HepG2 (cell line): ENCODE results near the gene ENTPD7. TPM values are rescaled to one million over a fixed set of nuclear protein-coding genes. Genes with fewer than 3 reads are reported as not detected.

Experiments
- ATAC-seq: fragments of 200-7000 bp; cut with Tn5 transposase; 3 replicates; pipeline ENCODE4 v1.9.1; 2020; ENCODE audit warnings: mild to moderate bottlenecking, moderate library complexity
- BruUV-seq: library from RNA; stranded (reverse); fragments of 400-500 nt; replicated peaks from 2 replicates; lab custom pipeline; 2021; lab: Mats Ljungman, UMichigan
- CTCF ChIA-PET: fragments of 300-600 bp; formaldehyde crosslinking; extraction: SDS; loops from one replicate; lab custom pipeline; 2021; ENCODE audit warnings: low total read pairs, inconsistent platforms, low intra/inter-chr PET ratio; lab: Yijun Ruan, JAX
- POLR2A ChIA-PET: fragments of 350-600 bp; sonication (Branson Sonifier 250); formaldehyde crosslinking; loops from one replicate; lab custom pipeline; 2020; ENCODE audit warnings: antibody characterized with exemption, inconsistent platforms; lab: Yijun Ruan, JAX
- DNase-seq: peaks from one replicate; pipeline ENCODE4 v3.0.0-alpha.2; 2015; ENCODE audit warnings: low spot score
- FAIRE-seq: peaks from 3 replicates; lab custom pipeline; 2011; peaks lifted over from hg19 to GRCh38; lab: Jason Lieb, UNC
- H2AFZ ChIP-seq: one replicate; pipeline ENCODE4 v1.6.1; 2011; ENCODE audit warnings: low read length, inconsistent platforms
- H3K27ac ChIP-seq: fragments of 300-600 bp; 3 replicates; pipeline ENCODE4 v1.8.0; 2011; ENCODE audit warnings: mixed run types, mild to moderate bottlenecking, mixed read lengths, low read length, inconsistent platforms; ENCODE audit not compliant: insufficient read depth; ENCODE audit errors: extremely low read length
- H3K27me3 ChIP-seq, 2 experiments: fragments of 200-600 bp in 1 of 2; 2 replicates in 1 of 2; 3 replicates in 1 of 2; pipeline versions ENCODE4 v1.6.0 to v1.8.0; 2011; ENCODE audit warnings: low read length in 2 of 2, mild to moderate bottlenecking in 2 of 2, moderate library complexity in 2 of 2, inconsistent platforms in 1 of 2; ENCODE audit not compliant: insufficient read depth in 2 of 2, control insufficient read depth in 1 of 2
- H3K36me3 ChIP-seq, 2 experiments: fragments of 200-600 bp in 1 of 2; replicated peaks in 1 of 2; 2 replicates in 1 of 2; 3 replicates in 1 of 2; pipeline versions ENCODE4 v1.5.1 to v1.8.0; 2011; ENCODE audit warnings: low read length in 2 of 2, inconsistent platforms in 1 of 2; ENCODE audit not compliant: insufficient read depth in 2 of 2, control insufficient read depth in 1 of 2
- H3K4me1 ChIP-seq: 2 replicates; pipeline ENCODE4 v1.5.1; 2012; ENCODE audit warnings: low read length, inconsistent platforms; ENCODE audit not compliant: insufficient read depth
- H3K4me2 ChIP-seq: 2 replicates; pipeline ENCODE4 v1.6.0; 2011; ENCODE audit warnings: low read depth, low read length, inconsistent platforms
- H3K4me3 ChIP-seq, 3 experiments: fragments of 200-600 bp in 1 of 3; sonication (generic), shearing (Covaris generic) in 1 of 3; replicated peaks in 1 of 3; 2 replicates each; pipeline ENCODE4 v1.5.1; 2011 to 2016; ENCODE audit warnings: low read length in 3 of 3, inconsistent platforms in 2 of 3, low read depth in 2 of 3, mild to moderate bottlenecking in 2 of 3, control low read depth in 1 of 3, mixed read lengths in 1 of 3; ENCODE audit not compliant: insufficient read depth in 1 of 3
- H3K79me2 ChIP-seq: one replicate; pipeline ENCODE4 v1.6.1; 2011; ENCODE audit warnings: low read length, inconsistent platforms; ENCODE audit not compliant: insufficient read depth
- H3K9ac ChIP-seq: 2 replicates; pipeline ENCODE4 v1.6.0; 2011; ENCODE audit warnings: mild to moderate bottlenecking, low read depth, low read length, inconsistent platforms; ENCODE audit not compliant: insufficient read depth
- H3K9me3 ChIP-seq: 2 replicates; pipeline ENCODE4 v1.5.1; 2012; ENCODE audit warnings: mild to moderate bottlenecking, low read length
- H4K20me1 ChIP-seq: 2 replicates; pipeline ENCODE4 v1.6.0; 2011; ENCODE audit warnings: inconsistent platforms, mild to moderate bottlenecking, low read length, moderate library complexity; ENCODE audit not compliant: insufficient read depth
- FOSL1 ChIP-seq: sonication (generic); formaldehyde crosslinking; IDR thresholded peaks from 2 replicates; pipeline ENCODE4 v1.9.0; 2021; ENCODE audit warnings: missing genetic modification reagents, borderline replicate concordance
- FOSL2 ChIP-seq: sonication (generic); formaldehyde crosslinking; IDR thresholded peaks from 2 replicates; pipeline ENCODE4 v1.4.0; 2020; ENCODE audit warnings: missing genetic modification reagents
- HNRNPUL1 ChIP-seq: fragments of 200-400 bp; formaldehyde crosslinking; IDR thresholded peaks from 2 replicates; pipeline ENCODE4 v1.6.1; 2017; ENCODE audit warnings: low read depth, mild to moderate bottlenecking, low read length, moderate library complexity
- IRF2 ChIP-seq: IDR thresholded peaks from 2 replicates; pipeline ENCODE4 v1.6.1; 2018; ENCODE audit warnings: missing genetic modification reagents, missing compliant biosample characterization
- MAFG ChIP-seq: sonication (generic); formaldehyde crosslinking; IDR thresholded peaks from 2 replicates; pipeline ENCODE4 v1.5.1; 2020; ENCODE audit warnings: mild to moderate bottlenecking, missing genetic modification reagents
- NKX3-1 ChIP-seq: sonication (generic); formaldehyde crosslinking; IDR thresholded peaks from 2 replicates; pipeline ENCODE4 v1.5.0; 2020; ENCODE audit warnings: missing genetic modification reagents
- ZMYM4 ChIP-seq: sonication (generic); formaldehyde crosslinking; IDR thresholded peaks from 2 replicates; pipeline ENCODE4 v1.8.1; 2023; ENCODE audit warnings: mild to moderate bottlenecking, missing genetic modification reagents
- ZNF598 ChIP-seq: sonication (generic); formaldehyde crosslinking; IDR thresholded peaks from 2 replicates; pipeline ENCODE4 v1.5.1; 2020; ENCODE audit warnings: mild to moderate bottlenecking, missing genetic modification reagents, borderline replicate concordance
- ZNF792 ChIP-seq: IDR thresholded peaks from 2 replicates; pipeline ENCODE4 v1.6.1; 2016
- WGBS: methylation state at CpG from one replicate; pipeline ENCODE4 v1.1.6; 2017; ENCODE audit warnings: low lambda C conversion rate; 5-methylcytosine and 5-hydroxymethylcytosine counted together
- in situ Hi-C: cut with HindIII; loops from 2 replicates; pipeline ENCODE4 v1.10.0; 2017; ENCODE audit warnings: low pct_unique_long_range_greater_than_20kb; ENCODE audit not compliant: extremely low pct_ligation_motif_present
- intact Hi-C: fragments of 100-400 bp; cut with micrococcal nuclease; formaldehyde crosslinking; loops from one replicate; pipeline ENCODE4 v1.10.0; 2022; ENCODE audit not compliant: unreplicated experiment
- polyA plus RNA-seq, 8 experiments: library from polyadenylated mRNA; depleted of rRNA in 3 of 8; stranded (reverse) in 7 of 8; unstranded in 1 of 8; fragments of >200 nt; fragmentation: Illumina TruSeq in 4 of 8; extraction: Trizol in 4 of 8; gene quantifications; 2 replicates each; pipeline versions ENCODE4 v1.2.1 to v1.2.3, GENCODE V29; 2011 to 2016; ENCODE audit warnings: low read depth in 4 of 8, missing spikeins in 1 of 8, mixed read lengths in 1 of 8; ENCODE audit not compliant: insufficient read depth in 1 of 8
- total RNA-seq, 5 experiments: library from RNA; depleted of rRNA; stranded (reverse); fragments of >200 nt; fragmentation: Illumina TruSeq; extraction: Trizol; gene quantifications; 2 replicates each; pipeline ENCODE4 v1.2.3, GENCODE V29; 2016; ENCODE audit warnings: low read depth in 1 of 5
- TF ChIP-seq, protein P1 (sequence below): sonication (generic); formaldehyde crosslinking; IDR thresholded peaks from 2 replicates; pipeline ENCODE4 v1.4.0; 2020; ENCODE audit warnings: mild to moderate bottlenecking, low read depth, missing genetic modification reagents

Gene ENTPD7
- total and polyA plus RNA-seq, 2 of the 13 experiments (the other 11 are each of a cell fraction or from before 2014, with no cell fraction given), result 7.6 to 36.5 TPM

DNA sequence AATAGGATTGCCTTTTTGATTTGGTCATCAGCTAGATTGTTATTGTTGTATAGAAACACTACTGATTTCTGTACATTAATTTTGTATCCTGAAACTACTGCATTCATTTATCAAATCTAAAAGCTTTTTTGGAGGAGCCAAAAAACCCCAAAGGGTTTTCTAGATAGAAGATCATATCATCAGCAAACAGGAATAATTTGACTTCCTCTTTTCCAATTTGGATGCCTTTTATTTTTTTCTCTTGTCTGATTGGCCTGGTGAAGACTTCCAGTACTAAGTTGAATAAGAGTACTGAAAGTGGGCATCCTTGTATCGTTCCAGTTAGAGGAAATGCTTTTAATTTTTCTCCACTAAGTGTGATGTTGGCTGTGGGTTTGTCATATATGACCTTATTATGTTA is 10.6 kb upstream of the ENTPD7 start:
- no peaks in the 10 kb centered on the region for H3K9me3 ChIP-seq
- BruUV-seq, result no TSS peak
- CTCF ChIA-PET, result no interaction called here
- in situ Hi-C loops (no loop called here), intact Hi-C loops (no loop called here)
- H3K79me2 ChIP-seq, result no peaks in the 10 kb centered on the region
- no peaks in the 10 kb centered on the region for H3K36me3 ChIP-seq
- no peak overlapping the region for H3K4me3 ChIP-seq
- POLR2A ChIA-PET, result interaction anchor here (1.6 to 2.3 kb wide), 2 partner anchors 10 to 84 kb away, joined by 7 to 23 read pairs; partner anchors contain the start of genes COX15, CUTC and ENTPD7
- 0% methylated on average over 1 of the region's 1 CpG for WGBS
- TF ChIP-seq FOSL2 (CRISPR knock-in tag) (no peak), MAFG (no peak), NKX3-1 (CRISPR knock-in tag) (no peak), ZNF792 (no peak), HNRNPUL1 (no peak), IRF2 (CRISPR knock-in tag) (no peak), FOSL1 (no peak), ZMYM4 (CRISPR knock-in tag) (no peak), ZNF598 (CRISPR knock-in tag) (no peak)
- TF ChIP-seq, protein P1, sequence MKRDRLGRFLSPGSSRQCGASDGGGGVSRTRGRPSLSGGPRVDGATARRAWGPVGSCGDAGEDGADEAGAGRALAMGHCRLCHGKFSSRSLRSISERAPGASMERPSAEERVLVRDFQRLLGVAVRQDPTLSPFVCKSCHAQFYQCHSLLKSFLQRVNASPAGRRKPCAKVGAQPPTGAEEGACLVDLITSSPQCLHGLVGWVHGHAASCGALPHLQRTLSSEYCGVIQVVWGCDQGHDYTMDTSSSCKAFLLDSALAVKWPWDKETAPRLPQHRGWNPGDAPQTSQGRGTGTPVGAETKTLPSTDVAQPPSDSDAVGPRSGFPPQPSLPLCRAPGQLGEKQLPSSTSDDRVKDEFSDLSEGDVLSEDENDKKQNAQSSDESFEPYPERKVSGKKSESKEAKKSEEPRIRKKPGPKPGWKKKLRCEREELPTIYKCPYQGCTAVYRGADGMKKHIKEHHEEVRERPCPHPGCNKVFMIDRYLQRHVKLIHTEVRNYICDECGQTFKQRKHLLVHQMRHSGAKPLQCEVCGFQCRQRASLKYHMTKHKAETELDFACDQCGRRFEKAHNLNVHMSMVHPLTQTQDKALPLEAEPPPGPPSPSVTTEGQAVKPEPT (CRISPR knock-in tag), result no peak
- no peaks in the 10 kb centered on the region for H3K27me3 ChIP-seq
- H3K27ac ChIP-seq, result no peak overlapping the region
- peaks cover 31% of the 10 kb centered on the region for H3K4me1 ChIP-seq
- FAIRE-seq, result no peak
- no peak for ATAC-seq
- H2AFZ ChIP-seq, result no peak overlapping the region
- H3K9ac ChIP-seq, result no peak overlapping the region
- H3K4me2 ChIP-seq, result no peak overlapping the region
- no peaks in the 10 kb centered on the region for H4K20me1 ChIP-seq
- no peak for DNase-seq
